Measurements from ENCODE around the gene IL11RA. TPM values are rescaled to one million over a fixed set of nuclear protein-coding genes. Genes with fewer than 3 reads are reported as not detected.

The IL11RA gene
- total RNA-seq, 1 donor from 2014 or later, result 64.5 TPM

DNA sequence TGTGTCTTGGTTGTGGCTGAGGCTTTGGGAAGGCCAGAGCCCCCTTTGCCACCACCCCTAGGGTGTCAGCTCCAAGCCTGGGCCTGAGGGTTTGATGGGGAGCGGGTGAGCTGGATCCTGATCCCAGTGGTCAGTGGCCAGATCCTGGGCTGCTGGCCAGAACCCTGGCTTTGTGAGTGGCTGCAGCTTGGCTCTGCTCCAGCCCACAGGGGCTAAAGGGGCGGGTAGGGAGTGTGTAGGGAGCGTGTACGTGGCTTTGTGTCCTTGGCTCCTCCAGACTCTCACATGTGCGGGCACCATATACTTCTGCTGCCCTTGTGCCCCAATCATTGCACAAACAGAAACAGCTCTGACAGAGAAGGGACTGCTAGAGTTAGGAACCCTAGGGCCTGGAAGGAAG lies 1.2 kb upstream of the IL11RA start:
- intact Hi-C loops (cut with micrococcal nuclease), result no loop called here

- intact Hi-C loops (cut with micrococcal nuclease), result no loop called here
Observed at GRCh38 chr9:34651321-34651720, 664 bp upstream of the IL11RA start.

DNA sequence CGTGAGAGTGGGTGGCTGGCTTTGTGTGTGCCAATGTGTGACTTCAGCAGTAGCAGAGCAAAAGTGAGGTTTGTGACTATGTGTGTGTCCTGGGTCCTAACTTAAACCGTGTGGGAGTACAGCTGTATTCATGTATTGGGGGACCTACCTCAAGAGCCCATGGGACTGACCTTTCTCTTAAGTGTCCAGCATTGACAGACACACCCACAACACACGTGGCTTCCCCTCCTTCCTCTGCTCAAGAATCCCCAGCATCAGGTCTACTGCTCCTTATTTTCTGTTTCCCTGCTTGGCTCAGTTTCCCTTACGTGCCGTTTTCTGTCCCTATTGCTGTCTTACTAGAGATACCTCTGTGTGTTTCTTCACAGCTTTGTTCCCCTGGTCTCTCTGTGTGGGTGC lies 616 bp downstream of the IL11RA start:
- intact Hi-C loops (cut with micrococcal nuclease), result no loop called here

- intact Hi-C loops (cut with micrococcal nuclease), result no loop called here
Observed at GRCh38 chr9:34653151-34654072, 1.4 kb downstream of the IL11RA start.

GRCh38 chr9:34654323-34655051 lies 2.5 kb downstream of the IL11RA start:
- intact Hi-C loops (cut with micrococcal nuclease), result no loop called here

- intact Hi-C loops (cut with micrococcal nuclease), result no loop called here
Observed at GRCh38 chr9:34655394-34655793, 3.4 kb downstream of the IL11RA start.

DNA sequence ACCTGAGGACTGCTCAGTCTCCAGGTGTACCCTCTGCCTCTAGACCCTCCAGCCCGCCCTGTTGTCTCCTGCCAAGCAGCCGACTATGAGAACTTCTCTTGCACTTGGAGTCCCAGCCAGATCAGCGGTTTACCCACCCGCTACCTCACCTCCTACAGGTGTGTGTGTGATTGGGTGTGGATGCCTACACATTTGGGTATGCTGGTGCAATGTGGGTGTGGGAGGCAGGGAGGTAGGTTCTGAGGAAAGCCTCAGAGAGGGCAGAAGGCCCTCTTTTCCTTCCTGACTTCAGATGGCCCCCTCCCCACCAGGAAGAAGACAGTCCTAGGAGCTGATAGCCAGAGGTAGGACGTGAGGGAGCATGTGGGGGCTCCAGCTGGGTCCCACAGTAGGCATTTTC lies 5.0 kb downstream of the IL11RA start:
- intact Hi-C loops (cut with micrococcal nuclease), result no loop called here

DNA sequence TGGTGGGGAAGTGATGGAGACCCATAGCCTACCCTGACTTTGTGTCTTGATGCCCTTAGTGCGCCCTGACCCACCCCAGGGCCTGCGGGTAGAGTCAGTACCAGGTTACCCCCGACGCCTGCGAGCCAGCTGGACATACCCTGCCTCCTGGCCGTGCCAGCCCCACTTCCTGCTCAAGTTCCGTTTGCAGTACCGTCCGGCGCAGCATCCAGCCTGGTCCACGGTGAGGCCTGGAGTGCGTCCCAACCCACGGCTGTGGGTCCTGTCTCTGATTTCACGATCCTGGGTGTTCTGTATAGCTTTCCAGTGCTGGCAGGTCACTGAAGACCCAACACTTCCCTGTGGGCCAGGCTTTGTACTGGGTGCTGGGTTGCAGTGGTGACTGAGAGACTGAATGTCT lies 6.5 kb downstream of the IL11RA start:
- intact Hi-C loops (cut with micrococcal nuclease), result no loop called here

GRCh38 chr9:34659592-34660253 lies 7.7 kb downstream of the IL11RA start:
- intact Hi-C loops (cut with micrococcal nuclease), result loop anchor here (10.0 kb wide), 3 partner anchors 415 to 1075 kb away; partner anchors contain the start of genes CREB3, FANCG, TLN1 and UBAP2

DNA sequence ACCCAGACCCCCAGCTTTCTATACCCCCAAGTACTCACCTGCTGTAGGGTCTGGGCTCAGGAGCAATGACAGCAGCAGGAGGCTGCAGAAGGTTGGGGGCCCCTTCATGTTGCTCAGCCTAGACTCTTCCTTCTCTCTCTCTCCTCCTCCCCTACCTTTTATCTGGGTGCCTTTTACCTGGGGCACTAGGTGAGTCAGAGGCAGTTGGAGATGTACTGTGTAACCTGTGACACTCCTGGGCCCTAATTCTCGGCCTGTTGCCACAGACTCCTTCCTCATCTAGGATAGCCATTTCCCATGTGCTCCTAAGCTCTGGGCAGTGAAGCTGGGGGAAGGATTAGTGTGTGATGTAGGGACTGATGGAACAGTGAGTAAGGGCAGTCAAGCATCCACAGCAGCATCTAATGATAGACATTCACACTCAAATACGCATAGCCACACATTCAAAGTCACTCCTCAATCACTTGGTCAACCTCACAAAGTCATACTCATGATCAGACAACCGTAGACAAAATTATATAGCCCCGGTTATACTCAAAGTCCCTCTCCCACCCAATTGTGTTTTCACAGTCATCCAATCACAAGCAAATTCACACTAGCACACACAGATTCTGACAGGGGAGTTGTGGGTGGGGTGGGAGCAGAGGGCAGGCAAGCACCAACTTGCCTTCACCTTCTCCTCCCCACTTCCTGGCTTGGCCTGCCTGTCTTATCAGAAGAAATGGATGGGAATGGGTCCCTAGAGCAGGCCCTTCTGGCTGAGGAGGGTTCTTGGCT lies 10.7 kb downstream of the IL11RA start, which contains the start of gene CCL27:
Gene CCL27, minus strand, starts transcription at position 132 of the 777 bp plus-strand sequence. Its CDS starts 24 bp downstream, at position 108.
- intact Hi-C loops (cut with micrococcal nuclease), result loop anchor here (10.0 kb wide), 3 partner anchors 412 to 1072 kb away; partner anchors contain the start of genes CREB3, FANCG, TLN1 and UBAP2

DNA sequence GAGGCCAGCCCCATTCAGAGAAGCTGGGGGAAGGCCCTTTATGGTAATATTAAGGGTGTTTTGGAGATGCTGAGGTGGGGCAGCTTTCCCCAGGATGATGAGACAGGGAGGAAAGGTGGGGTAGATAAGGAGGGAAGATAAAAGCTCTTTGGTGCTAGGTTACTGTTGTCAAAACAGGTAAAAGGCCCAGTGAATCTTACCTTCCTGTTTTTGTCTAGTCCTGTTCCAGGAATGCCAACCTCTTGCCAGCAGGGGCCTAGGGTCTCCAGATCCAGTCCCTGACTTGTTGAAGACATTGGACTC lies 11.3 kb downstream of the IL11RA start:
- intact Hi-C loops (cut with micrococcal nuclease), result loop anchor here (10.0 kb wide), 3 partner anchors 412 to 1072 kb away; partner anchors contain the start of genes CREB3, FANCG, TLN1 and UBAP2

- intact Hi-C loops (cut with micrococcal nuclease), result loop anchor here (1.0 to 10.0 kb wide), 18 partner anchors 18 to 1192 kb away; partner anchors contain the start of genes CREB3, DCTN3, DNAI1 and DNAJB5
Observed at GRCh38 chr9:34664281-34665066, 12.5 kb downstream of the IL11RA start.

DNA sequence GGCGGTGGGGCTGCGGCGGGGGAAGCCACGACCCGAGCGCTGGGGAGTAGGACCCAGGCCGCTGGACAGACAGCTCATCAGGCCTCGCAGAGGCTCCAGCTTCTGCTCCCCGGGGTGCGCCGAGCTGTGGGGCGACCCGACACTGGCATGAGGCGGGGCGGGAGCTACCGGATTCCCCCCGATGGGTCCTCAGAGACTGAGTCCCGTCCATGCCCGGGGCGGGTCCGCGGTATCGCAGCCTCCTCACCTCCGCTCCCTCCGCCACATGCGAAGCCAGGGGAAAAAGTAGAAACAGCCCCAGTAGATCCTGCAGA lies 13.0 kb downstream of the IL11RA start:
- intact Hi-C loops (cut with micrococcal nuclease), result loop anchor here (1.0 to 10.0 kb wide), 17 partner anchors 19 to 1193 kb away; partner anchors contain the start of genes CREB3, DCTN3, DNAI1 and DNAJB5

DNA sequence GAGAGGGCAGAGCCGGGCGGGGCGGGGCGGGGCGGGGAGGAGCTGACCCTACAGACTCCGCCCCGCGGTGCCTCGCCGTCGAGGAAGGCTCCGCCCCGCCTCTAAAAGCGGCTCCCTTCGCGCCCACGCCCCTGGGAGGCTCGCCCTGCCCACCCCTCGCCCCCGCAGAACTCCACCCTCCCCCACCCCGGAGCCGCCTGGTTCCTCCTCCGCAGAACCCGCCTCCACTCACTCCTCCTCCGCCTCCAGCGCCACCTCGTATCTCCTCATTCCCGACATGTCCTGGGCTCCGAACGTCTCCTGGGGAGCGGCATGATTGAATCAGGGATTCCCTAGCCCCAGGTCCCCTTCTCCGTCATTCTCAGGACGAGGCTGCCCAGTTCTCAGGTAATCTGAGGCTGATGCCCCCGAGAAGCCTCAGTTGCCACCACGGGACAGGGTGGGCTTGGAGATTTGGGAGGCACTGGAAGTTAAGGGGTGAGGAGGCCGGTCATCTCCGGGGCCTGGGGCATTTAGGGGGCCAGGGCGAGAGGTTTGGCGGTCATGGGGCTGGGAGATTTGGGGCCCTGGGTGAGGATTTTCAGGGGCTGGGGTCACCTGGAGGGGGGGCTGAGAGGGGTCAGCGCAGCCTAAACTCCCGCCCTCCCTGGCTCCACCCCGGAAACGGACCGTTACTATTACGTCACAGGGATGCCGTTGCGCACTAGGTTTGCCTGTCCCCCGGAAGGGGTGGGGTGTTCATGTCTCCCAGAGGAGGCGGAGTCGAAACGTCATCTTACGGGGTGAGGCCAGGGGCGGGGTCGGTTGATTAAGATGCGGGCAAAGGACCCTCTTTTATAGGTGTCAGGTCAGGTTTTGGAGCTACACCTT lies 13.6 kb downstream of the IL11RA start:
- intact Hi-C loops (cut with micrococcal nuclease), result loop anchor here (1.0 to 10.0 kb wide), 18 partner anchors 19 to 1193 kb away; partner anchors contain the start of genes CREB3, DCTN3, DNAI1 and DNAJB5

GRCh38 chr9:34669809-34670562 lies 18.0 kb downstream of the IL11RA start:
- intact Hi-C loops (cut with micrococcal nuclease), result loop anchor here (5.0 to 10.0 kb wide), 5 partner anchors 405 to 1198 kb away; partner anchors contain the start of genes CREB3, FANCG, NOL6 and TLN1

DNA sequence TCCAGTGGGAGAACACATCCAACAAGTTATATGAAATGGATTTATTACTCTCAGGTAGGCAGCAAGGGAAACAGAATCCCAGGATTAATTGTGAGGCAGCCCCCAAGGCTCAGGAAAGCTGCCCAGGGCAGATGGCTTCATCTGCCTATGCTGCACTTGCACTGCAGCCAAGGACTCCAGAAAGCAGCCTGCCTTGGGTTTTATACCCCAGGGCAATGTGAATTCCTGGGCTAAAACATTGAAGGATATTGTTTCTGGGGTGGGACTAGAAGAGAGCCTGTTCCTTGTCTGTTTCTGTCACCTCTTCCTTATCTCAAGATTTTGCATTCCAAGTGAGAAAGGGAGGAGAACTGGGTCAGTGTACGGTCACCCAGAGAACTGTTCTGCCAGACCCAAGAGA lies 19.3 kb downstream of the IL11RA start:
- intact Hi-C loops (cut with micrococcal nuclease), result no loop called here

DNA sequence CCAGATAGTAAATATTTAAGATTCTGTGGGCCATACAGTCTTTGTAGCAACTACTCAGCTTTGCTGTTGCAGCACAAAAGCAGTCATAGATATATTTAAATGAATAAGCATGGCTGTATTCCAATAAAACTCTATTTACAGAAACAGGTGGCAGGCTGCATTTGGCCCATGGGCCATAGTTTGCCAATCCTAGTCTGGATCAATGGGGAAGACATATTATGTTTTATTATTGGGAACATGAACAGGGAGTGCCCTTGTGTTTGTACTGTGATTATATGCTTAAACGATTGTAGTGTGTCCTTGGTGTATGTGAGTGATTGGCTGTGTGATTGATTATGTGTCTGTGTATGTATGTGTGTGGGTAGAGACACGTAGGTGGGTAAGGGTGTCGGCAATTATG lies 22.5 kb downstream of the IL11RA start:
- intact Hi-C loops (cut with micrococcal nuclease), result no loop called here
